Mesenchymal stem cell (in vitro differentiated cells and primary cell): ENCODE measurements around the gene NLRP11.

ENCODE experiments used
- DNase-seq: peaks from one replicate; pipeline ENCODE4 v3.0.0-alpha.2; 2013
- H2AFZ ChIP-seq: one replicate; pipeline ENCODE4 v1.6.1; 2013; ENCODE audit warnings: low read depth, mild to moderate bottlenecking, control low read depth, inconsistent platforms, low read length, moderate library complexity
- H2AK5ac ChIP-seq: 2 replicates; pipeline ENCODE4 v1.6.1; 2013; ENCODE audit warnings: low read length, moderate library complexity, mild to moderate bottlenecking, inconsistent platforms; ENCODE audit not compliant: severe bottlenecking
- H2BK120ac ChIP-seq: one replicate; pipeline ENCODE4 v1.6.1; 2013; ENCODE audit warnings: low read depth, mild to moderate bottlenecking, inconsistent platforms, low read length, moderate library complexity
- H2BK12ac ChIP-seq, 2 experiments: one replicate each; pipeline ENCODE4 v1.6.1; 2013; ENCODE audit warnings: inconsistent platforms in 2 of 2, low read length in 2 of 2, mild to moderate bottlenecking in 2 of 2, moderate library complexity in 2 of 2, control low read depth in 1 of 2
- H2BK15ac ChIP-seq: one replicate; pipeline ENCODE4 v1.6.1; 2013; ENCODE audit warnings: mild to moderate bottlenecking, low read depth, inconsistent platforms; ENCODE audit not compliant: poor library complexity, severe bottlenecking
- H2BK5ac ChIP-seq: 2 replicates; pipeline ENCODE4 v1.6.1; 2013; ENCODE audit warnings: low read depth, mild to moderate bottlenecking, low read length, control low read depth, inconsistent platforms; ENCODE audit not compliant: poor library complexity, severe bottlenecking
- H3K14ac ChIP-seq, 2 experiments: one replicate each; pipeline ENCODE4 v1.6.1; 2013; ENCODE audit warnings: inconsistent platforms in 2 of 2, low read length in 2 of 2, control low read depth in 1 of 2, mild to moderate bottlenecking in 1 of 2, moderate library complexity in 1 of 2
- H3K18ac ChIP-seq, 2 experiments: one replicate each; pipeline ENCODE4 v1.6.1; 2013; ENCODE audit warnings: inconsistent platforms in 2 of 2, low read length in 2 of 2, control low read depth in 1 of 2, low read depth in 1 of 2, mild to moderate bottlenecking in 1 of 2
- H3K23ac ChIP-seq, 2 experiments: one replicate each; pipeline ENCODE4 v1.6.1; 2013; ENCODE audit warnings: inconsistent platforms in 2 of 2, low read length in 2 of 2, mild to moderate bottlenecking in 2 of 2, moderate library complexity in 2 of 2, control low read depth in 1 of 2
- H3K27ac ChIP-seq: 2 replicates; pipeline ENCODE4 v1.5.1; 2013; ENCODE audit warnings: mild to moderate bottlenecking, moderate library complexity, low read length, control low read depth, inconsistent platforms; ENCODE audit not compliant: poor library complexity, severe bottlenecking
- H3K27me3 ChIP-seq, 2 experiments: 2 replicates each; pipeline versions ENCODE4 v1.6.1 to v1.7.0; 2013; ENCODE audit warnings: low read length in 2 of 2, mild to moderate bottlenecking in 2 of 2, moderate library complexity in 2 of 2, control low read depth in 1 of 2, inconsistent platforms in 1 of 2; ENCODE audit not compliant: control insufficient read depth in 1 of 2, insufficient read depth in 1 of 2
- H3K36me3 ChIP-seq, 2 experiments: 2 replicates each; pipeline versions ENCODE4 v1.6.1 to v1.7.0; 2013; ENCODE audit warnings: low read length in 2 of 2, control low read depth in 1 of 2, inconsistent platforms in 1 of 2, low read depth in 1 of 2, mild to moderate bottlenecking in 1 of 2; ENCODE audit not compliant: insufficient read depth in 2 of 2, control insufficient read depth in 1 of 2
- H3K4ac ChIP-seq, 2 experiments: one replicate each; pipeline ENCODE4 v1.6.1; 2013; ENCODE audit warnings: inconsistent platforms in 2 of 2, low read length in 2 of 2, mild to moderate bottlenecking in 2 of 2, moderate library complexity in 2 of 2, control low read depth in 1 of 2, low read depth in 1 of 2
- H3K4me1 ChIP-seq: 2 replicates; pipeline ENCODE4 v1.6.1; 2013; ENCODE audit warnings: low read depth, low read length, control low read depth; ENCODE audit not compliant: control insufficient read depth, insufficient read depth
- H3K4me2 ChIP-seq: 2 replicates; pipeline ENCODE4 v1.6.1; 2013; ENCODE audit warnings: low read length, mild to moderate bottlenecking, inconsistent platforms; ENCODE audit not compliant: poor library complexity, severe bottlenecking
- H3K4me3 ChIP-seq, 2 experiments: 2 replicates each; pipeline versions ENCODE4 v1.5.1 to v1.7.0; 2013; ENCODE audit warnings: low read length in 2 of 2, mild to moderate bottlenecking in 2 of 2, control low read depth in 1 of 2, low read depth in 1 of 2; ENCODE audit not compliant: insufficient read depth in 1 of 2
- H3K79me1 ChIP-seq: replicated peaks from 2 replicates; pipeline ENCODE4 v1.6.1; 2013; ENCODE audit warnings: mild to moderate bottlenecking, control low read depth, low read length, inconsistent platforms; ENCODE audit not compliant: poor library complexity, severe bottlenecking
- H3K9ac ChIP-seq: 2 replicates; pipeline ENCODE4 v1.7.0; 2013; ENCODE audit warnings: mild to moderate bottlenecking, low read length, moderate library complexity
- H3K9me3 ChIP-seq: 2 replicates; pipeline ENCODE4 v1.7.0; 2013; ENCODE audit warnings: mild to moderate bottlenecking, low read length; ENCODE audit not compliant: control insufficient read depth
- H4K8ac ChIP-seq: one replicate; pipeline ENCODE4 v1.6.1; 2013; ENCODE audit warnings: inconsistent platforms, mild to moderate bottlenecking, low read length, moderate library complexity
- H4K91ac ChIP-seq: one replicate; pipeline ENCODE4 v1.6.1; 2013; ENCODE audit warnings: mild to moderate bottlenecking, low read length, inconsistent platforms
- WGBS: methylation state at CpG from one replicate; pipeline ENCODE4 v1.1.7; 2013; ENCODE audit warnings: mixed read lengths; 5-methylcytosine and 5-hydroxymethylcytosine counted together

NLRP11 gene

DNA sequence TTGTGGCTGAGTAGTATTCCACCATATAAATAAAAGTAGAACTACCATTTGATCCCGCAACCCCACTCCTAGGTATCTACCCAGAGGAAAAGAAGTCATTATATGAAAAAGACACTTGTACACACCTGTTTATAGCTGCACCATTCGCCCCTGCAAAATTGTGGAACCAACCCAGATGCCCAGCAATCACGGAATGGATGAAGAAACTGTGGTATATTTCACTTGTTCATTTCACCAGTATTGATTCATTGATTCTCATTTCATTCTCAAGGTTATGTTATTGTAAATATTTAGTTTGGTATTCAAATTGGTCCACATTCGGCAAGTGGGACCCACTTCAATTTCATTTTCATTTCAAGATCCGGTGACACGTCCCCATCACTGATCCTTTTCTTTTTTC is 81.1 kb downstream of the NLRP11 start:
- H3K27ac ChIP-seq, result no peak overlapping the region
- no peak overlapping the region for H2BK15ac ChIP-seq
- H2BK5ac ChIP-seq, result no peak overlapping the region
- H4K91ac ChIP-seq, result no peak overlapping the region
- WGBS, result 79% methylated on average over 5 of the region's 6 CpGs
- no peak overlapping the region for H2AFZ ChIP-seq
- DNase-seq, result no peak
- H3K23ac ChIP-seq, result no peak overlapping the region
- H3K4me3 ChIP-seq, result no peak overlapping the region
- H3K79me1 ChIP-seq, result no peaks in the 10 kb centered on the region
- peaks cover 24% of the 10 kb centered on the region for H3K9me3 ChIP-seq
- H2AK5ac ChIP-seq, result no peak overlapping the region
- no peaks in the 10 kb centered on the region for H3K27me3 ChIP-seq
- no peaks in the 10 kb centered on the region for H3K36me3 ChIP-seq
- H2BK12ac ChIP-seq, result no peak overlapping the region
- no peak overlapping the region for H4K8ac ChIP-seq
- no peak overlapping the region for H3K18ac ChIP-seq
- no peaks in the 10 kb centered on the region for H3K4me1 ChIP-seq
- H2BK120ac ChIP-seq, result no peak overlapping the region
- H3K14ac ChIP-seq, result no peak overlapping the region
- no peak overlapping the region for H3K4ac ChIP-seq
- H3K9ac ChIP-seq, result no peak overlapping the region
- no peak overlapping the region for H3K4me2 ChIP-seq

DNA sequence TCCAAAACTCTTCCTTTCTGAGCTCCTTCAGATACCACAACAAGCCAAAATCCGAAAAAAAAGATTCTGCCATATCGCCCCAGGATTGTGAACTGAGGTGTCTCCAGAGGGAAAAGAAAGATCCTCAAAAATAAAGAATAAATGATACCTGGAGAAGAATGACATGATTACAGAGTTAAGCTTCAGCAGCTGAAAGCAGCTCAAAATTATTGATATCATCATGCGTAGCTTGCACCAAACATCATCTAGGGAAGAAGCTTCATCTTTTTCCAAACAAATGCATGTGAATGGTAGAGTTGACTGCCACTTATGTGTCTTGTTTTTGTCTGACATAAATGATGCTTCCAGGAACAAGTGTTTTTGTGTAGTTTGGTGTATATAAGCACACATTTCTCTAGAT is 93.5 kb downstream of the NLRP11 start, which contains the start of gene NLRP9:
Gene NLRP9, minus strand, starts transcription at position 101 of the 400 bp plus-strand sequence. Its CDS starts 28 bp downstream, at position 73.
- Histone ChIP-seq H3K9me3 (peaks cover 4% of the 10 kb centered on the region), H3K79me1 (no peaks in the 10 kb centered on the region), H3K4ac (no peak within 1 kb of the TSS), H2BK5ac (no peak within 1 kb of the TSS), H2BK120ac (no peak within 1 kb of the TSS), H3K36me3 (no peaks in the 10 kb centered on the region), H2BK15ac (no peak within 1 kb of the TSS), H3K4me2 (no peak within 1 kb of the TSS), H3K14ac (no peak within 1 kb of the TSS), H3K27ac (no peak within 1 kb of the TSS), H3K4me1 (no peaks in the 10 kb centered on the region), H3K23ac (no peak within 1 kb of the TSS), H3K9ac (no peak within 1 kb of the TSS), H3K27me3 (no peaks in the 10 kb centered on the region), H2AFZ (no peak within 1 kb of the TSS), H3K18ac (no peak within 1 kb of the TSS), H4K91ac (no peak within 1 kb of the TSS), H2BK12ac (no peak within 1 kb of the TSS), H2AK5ac (no peak within 1 kb of the TSS), H4K8ac (no peak within 1 kb of the TSS), H3K4me3 (no peak within 1 kb of the TSS)
- DNase-seq, result no peak
- WGBS, result 100% methylated on average over 1 of the region's 3 CpGs
